Nephron progenitor cell (in vitro differentiated cells): Measurements from ENCODE around the gene INHBA.

Experiments used
- DNase-seq: peaks from one replicate; pipeline ENCODE4 v3.0.0; 2021
- H3K27ac Mint-ChIP-seq: 2 replicates; pipeline ENCODE4 v1.8.0; 2021; ENCODE audit warnings: mild to moderate bottlenecking, moderate library complexity, mixed read lengths
- H3K27me3 Mint-ChIP-seq: 2 replicates; pipeline ENCODE4 v1.8.0; 2021; ENCODE audit warnings: mild to moderate bottlenecking, low read depth, mixed read lengths; ENCODE audit not compliant: poor library complexity
- H3K36me3 Mint-ChIP-seq: 2 replicates; pipeline ENCODE4 v1.8.0; 2021; ENCODE audit warnings: low read depth, mixed read lengths
- H3K4me1 Mint-ChIP-seq: 2 replicates; pipeline ENCODE4 v1.8.0; 2021; ENCODE audit warnings: mixed read lengths
- H3K4me3 Mint-ChIP-seq: 2 replicates; pipeline ENCODE4 v1.8.0; 2021; ENCODE audit warnings: mild to moderate bottlenecking, moderate library complexity, mixed read lengths
- H3K9me3 Mint-ChIP-seq: 2 replicates; pipeline ENCODE4 v1.8.0; 2021; ENCODE audit warnings: mild to moderate bottlenecking, moderate library complexity, mixed read lengths
- TF ChIP-seq, protein P1 (sequence below): fragments of 200-600 bp; sonication (generic); IDR thresholded peaks from 2 replicates; pipeline ENCODE4 v1.5.0; 2021; ENCODE audit warnings: antibody characterized with exemption

INHBA gene

DNA sequence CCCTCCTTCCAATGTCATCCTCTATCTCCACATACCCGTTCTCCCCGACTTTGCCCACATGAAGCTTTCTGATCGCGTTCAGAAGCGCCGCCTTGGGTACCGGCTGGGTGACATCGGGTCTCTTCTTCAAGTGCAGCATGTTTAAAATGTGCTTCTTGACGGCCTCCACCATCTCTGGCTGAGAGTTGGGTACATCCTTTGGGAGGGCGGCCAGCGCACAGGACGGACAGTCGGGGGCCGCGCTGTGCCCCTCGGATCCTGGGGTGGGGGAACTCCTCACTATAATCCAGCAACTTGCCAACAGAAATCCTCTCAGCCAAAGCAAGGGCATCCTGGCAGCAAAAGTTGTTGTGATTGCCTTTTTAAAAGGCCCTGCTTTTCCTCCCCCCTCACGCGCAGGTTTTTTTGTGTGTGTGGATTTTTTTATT is 2.8 kb downstream of the INHBA start:
- Mint-ChIP-seq H3K27ac (no peak overlapping the region), H3K36me3 (no peaks in the 10 kb centered on the region), H3K27me3 (peaks cover 62% of the 10 kb centered on the region), H3K4me1 (peaks cover 72% of the 10 kb centered on the region), H3K9me3 (no peaks in the 10 kb centered on the region), H3K4me3 (peak overlapping the region; percentile 83)
- no peak for DNase-seq
- TF ChIP-seq, protein P1, sequence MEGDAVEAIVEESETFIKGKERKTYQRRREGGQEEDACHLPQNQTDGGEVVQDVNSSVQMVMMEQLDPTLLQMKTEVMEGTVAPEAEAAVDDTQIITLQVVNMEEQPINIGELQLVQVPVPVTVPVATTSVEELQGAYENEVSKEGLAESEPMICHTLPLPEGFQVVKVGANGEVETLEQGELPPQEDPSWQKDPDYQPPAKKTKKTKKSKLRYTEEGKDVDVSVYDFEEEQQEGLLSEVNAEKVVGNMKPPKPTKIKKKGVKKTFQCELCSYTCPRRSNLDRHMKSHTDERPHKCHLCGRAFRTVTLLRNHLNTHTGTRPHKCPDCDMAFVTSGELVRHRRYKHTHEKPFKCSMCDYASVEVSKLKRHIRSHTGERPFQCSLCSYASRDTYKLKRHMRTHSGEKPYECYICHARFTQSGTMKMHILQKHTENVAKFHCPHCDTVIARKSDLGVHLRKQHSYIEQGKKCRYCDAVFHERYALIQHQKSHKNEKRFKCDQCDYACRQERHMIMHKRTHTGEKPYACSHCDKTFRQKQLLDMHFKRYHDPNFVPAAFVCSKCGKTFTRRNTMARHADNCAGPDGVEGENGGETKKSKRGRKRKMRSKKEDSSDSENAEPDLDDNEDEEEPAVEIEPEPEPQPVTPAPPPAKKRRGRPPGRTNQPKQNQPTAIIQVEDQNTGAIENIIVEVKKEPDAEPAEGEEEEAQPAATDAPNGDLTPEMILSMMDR: no peak

DNA sequence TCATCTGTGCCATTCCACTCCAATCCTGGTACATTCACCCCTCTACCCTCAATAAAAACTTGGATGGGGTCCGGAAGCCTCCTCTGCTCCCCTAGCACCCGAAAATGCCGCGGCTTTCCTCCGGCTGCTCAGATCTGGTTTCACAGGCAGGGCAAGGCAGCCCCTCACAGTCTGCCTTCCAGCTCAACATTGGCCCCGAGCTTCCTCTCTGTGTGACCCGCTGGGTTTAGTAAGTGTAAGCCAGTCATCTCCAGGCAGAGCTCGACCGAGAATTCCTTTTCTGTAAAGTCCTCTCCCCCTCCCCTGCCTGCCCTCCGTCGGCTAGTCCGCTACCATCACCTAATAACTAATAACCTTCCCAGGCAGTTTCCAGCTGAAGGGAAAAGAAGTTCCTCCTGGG is 3.4 kb downstream of the INHBA start:
- Mint-ChIP-seq H3K27ac (no peak overlapping the region), H3K36me3 (no peaks in the 10 kb centered on the region), H3K9me3 (no peaks in the 10 kb centered on the region), H3K4me3 (peak overlapping the region; percentile 83), H3K4me1 (peaks cover 72% of the 10 kb centered on the region), H3K27me3 (peaks cover 61% of the 10 kb centered on the region)
- DNase-seq: peak; percentile 31
- TF ChIP-seq, protein P1: no peak

DNA sequence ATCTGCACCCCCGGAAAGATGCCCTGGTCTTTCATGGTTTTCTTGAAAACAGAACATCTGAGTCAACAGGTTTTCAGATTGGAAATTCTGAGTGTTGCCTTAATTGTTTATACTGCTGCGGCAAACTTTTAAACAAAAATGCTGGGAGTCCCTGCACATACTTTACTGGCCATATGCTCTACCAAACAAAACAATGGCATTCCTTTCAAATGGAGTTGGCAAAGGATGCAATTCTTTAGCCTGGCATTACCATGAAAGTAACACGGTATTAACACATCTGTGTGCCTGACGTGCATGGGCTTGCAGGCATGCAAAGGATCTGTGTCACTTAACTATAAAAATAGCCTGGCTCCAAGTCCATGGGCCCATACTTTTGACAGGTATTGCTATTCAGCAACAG is 4.2 kb downstream of the INHBA start:
- H3K9me3 Mint-ChIP-seq: no peaks in the 10 kb centered on the region
- no peak for DNase-seq
- no peak overlapping the region for H3K4me3 Mint-ChIP-seq
- H3K27me3 Mint-ChIP-seq: peaks cover 59% of the 10 kb centered on the region
- TF ChIP-seq, protein P1: no peak
- no peaks in the 10 kb centered on the region for H3K36me3 Mint-ChIP-seq
- H3K4me1 Mint-ChIP-seq: peaks cover 70% of the 10 kb centered on the region
- no peak overlapping the region for H3K27ac Mint-ChIP-seq

DNA sequence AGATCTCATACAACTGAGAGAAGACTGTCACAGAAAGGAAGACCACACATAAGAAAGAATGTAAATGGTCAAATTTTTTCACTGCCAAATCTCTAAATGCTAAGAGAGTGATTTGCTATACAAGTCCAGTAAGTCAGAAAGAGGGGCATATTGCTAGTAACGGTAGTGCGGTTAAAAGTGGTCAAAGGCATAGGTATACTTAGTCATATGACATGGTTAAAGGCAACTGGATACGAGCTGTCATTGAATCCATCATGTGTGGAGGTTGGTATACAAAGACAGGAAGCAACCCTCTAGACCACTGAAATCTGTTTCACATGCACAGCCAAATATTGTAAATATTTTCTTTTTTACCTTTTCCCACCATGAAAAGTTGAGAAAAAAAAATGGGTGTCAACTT is 4.8 kb downstream of the INHBA start:
- Mint-ChIP-seq H3K9me3 (no peaks in the 10 kb centered on the region), H3K27ac (no peak overlapping the region), H3K4me3 (no peak overlapping the region), H3K36me3 (no peaks in the 10 kb centered on the region), H3K4me1 (peaks cover 72% of the 10 kb centered on the region), H3K27me3 (peaks cover 57% of the 10 kb centered on the region)
- DNase-seq: no peak
- TF ChIP-seq, protein P1: no peak

DNA sequence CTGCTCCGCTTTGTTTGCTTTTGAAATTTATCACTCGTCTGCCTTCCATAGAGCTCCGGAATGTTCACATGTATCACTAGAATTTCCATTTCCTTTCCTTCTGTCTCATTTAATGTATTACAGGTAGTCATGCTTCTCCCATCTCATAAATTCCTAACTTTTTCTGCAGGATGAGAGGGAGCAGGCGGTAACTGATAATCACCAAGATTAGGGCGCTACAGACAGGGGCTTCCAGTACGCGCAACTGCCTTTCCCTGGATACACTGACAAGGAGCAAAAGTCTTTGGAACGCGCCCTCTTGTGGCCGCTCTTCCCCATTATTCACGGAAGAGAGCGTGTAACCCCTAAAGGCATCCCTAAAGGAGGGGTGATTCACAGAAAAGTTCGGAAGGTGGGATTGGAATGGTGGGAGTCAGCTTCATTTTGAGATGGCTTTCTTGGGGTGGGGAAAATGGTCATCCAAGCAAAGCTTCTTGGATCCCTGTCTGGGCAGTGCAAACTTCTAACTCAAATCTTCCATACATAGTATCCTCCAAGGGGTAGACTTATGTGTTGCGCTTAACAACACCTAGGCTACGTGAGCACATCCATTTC is 6.5 kb downstream of the INHBA start:
- H3K4me3 Mint-ChIP-seq: peak overlapping the region; percentile 11
- no peaks in the 10 kb centered on the region for H3K9me3 Mint-ChIP-seq
- H3K27me3 Mint-ChIP-seq: peaks cover 41% of the 10 kb centered on the region
- H3K36me3 Mint-ChIP-seq: no peaks in the 10 kb centered on the region
- no peak overlapping the region for H3K27ac Mint-ChIP-seq
- H3K4me1 Mint-ChIP-seq: peaks cover 70% of the 10 kb centered on the region
- DNase-seq: peak; percentile 77
- TF ChIP-seq, protein P1: peak; percentile 75

DNA sequence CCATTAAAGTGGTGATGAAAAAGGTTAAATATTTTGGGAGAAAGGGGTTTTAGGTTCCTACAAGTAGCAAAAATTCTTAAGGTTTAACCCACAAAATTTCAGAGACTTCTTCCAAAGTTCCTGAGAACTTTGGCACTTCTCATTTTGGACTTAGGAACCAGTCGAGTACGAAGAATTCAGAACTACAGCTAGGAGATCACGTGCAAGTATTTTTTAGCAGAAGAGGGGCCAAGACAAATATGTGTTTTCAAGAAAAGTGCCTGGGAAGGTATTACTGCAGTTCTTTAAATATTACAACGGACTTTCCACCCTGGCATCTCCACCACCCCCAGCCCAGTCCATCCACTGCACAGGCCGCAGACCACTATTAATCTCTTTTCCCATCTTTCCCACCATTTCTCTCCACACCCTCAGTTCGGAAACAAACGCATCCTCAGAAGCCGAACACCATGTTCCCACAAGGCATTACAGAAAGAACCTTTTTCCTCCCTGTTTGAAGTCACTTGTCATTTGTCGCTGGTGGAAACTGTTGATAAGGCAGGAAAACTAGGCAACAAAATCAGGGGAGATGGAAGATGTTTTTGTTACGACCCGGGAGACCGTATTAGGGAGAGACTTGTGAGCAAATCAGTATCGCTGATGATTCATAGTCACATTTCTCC is 7.1 kb downstream of the INHBA start:
- no peak overlapping the region for H3K4me3 Mint-ChIP-seq
- H3K27ac Mint-ChIP-seq: peak overlapping the region; percentile 2
- H3K27me3 Mint-ChIP-seq: peaks cover 35% of the 10 kb centered on the region
- no peaks in the 10 kb centered on the region for H3K9me3 Mint-ChIP-seq
- TF ChIP-seq, protein P1: no peak
- no peak for DNase-seq
- no peaks in the 10 kb centered on the region for H3K36me3 Mint-ChIP-seq
- H3K4me1 Mint-ChIP-seq: peaks cover 68% of the 10 kb centered on the region
